ENCODE measurements around the gene WNT16. TPM values are rescaled to one million over a fixed set of nuclear protein-coding genes. Genes with fewer than 3 reads are reported as not detected.

Gene WNT16
- total and polyA plus RNA-seq, 2 of the 8 experiments (the other 6 are each of a cell fraction or from before 2014, with no cell fraction given), result 0.11 to 0.52 TPM

DNA sequence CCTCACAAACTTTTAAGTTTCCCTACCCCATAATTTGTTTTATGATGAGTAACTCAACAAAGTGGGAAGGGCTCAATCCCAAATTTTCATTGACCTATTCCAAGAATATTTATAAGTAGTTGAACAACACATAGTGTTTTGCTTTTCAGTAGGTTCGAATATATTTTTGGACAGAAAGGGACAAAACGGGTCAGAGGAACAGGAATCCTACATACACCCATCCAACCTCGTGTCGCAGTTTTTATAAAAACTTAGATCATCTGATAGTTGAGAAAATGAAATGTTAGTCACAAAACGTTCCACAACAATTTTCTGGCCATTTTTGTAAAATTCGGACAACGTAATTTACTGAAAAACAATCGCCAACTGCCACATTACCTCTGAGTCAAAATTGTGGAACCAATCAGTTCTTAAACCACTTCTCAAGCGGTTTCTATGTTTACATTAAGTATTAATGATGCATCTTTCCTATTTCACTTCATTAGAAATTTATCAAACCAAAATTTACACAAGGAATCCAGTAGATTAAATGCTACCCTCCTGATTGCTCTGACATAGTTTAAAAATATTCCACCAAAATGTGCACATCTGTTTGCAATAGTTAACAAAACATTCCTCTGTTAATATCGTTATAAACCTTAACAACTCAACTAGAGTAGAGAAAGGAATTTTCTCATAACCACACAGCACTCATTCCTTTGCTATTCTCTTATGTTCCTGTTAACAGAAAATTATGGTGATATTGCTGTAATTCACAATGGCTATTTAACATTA lies 6.3 kb downstream of the WNT16 start (continued):
- no peak for TF ChIP-seq PHF8 (conservative IDR thresholded peaks at IDR 0.05; ENCODE audit: low read depth, low read length)

Data from H1 (cell line).